ENCODE measurements around the gene CUBN. TPM values are rescaled to one million over a fixed set of nuclear protein-coding genes. Genes with fewer than 3 reads are reported as not detected.

Gene CUBN
- total and polyA plus RNA-seq, 2 of the 13 experiments (the other 11 are each of a cell fraction or from before 2014, with no cell fraction given), result 0.27 to 0.32 TPM

GRCh38 chr10:16817125-16818019, 312.2 kb downstream of the CUBN start, which contains the start of gene RSU1 (continued):
- peak; percentile 68 for TF ChIP-seq TFDP2 (CRISPR knock-in tag; IDR thresholded peaks at IDR 0.05)
- peak; percentile 67 for TF ChIP-seq ELF3 (CRISPR knock-in tag; IDR thresholded peaks at IDR 0.05)
- TF ChIP-seq ZNF18 (CRISPR knock-in tag; IDR thresholded peaks at IDR 0.05; ENCODE audit: insufficient replicate concordance), result peak; percentile 51
- 0 out of 2 replicates have a peak, but pooled peaks have one; percentile 43 for TF ChIP-seq NKX3-1 (CRISPR knock-in tag; IDR thresholded peaks at IDR 0.05)
- TF ChIP-seq ZNF350 (CRISPR knock-in tag; IDR thresholded peaks at IDR 0.05; ENCODE audit: borderline replicate concordance, low read depth), result peak; percentile 82; the same call in 1 of the 2 replicates
- TF ChIP-seq RBFOX2 (IDR thresholded peaks at IDR 0.05; ENCODE audit: low read depth, low read length), result peak; percentile 83
- TF ChIP-seq PHF21A (CRISPR knock-in tag; IDR thresholded peaks at IDR 0.05), result peak; percentile 32; the same call in 1 of the 2 replicates
- TF ChIP-seq RFX3 (CRISPR knock-in tag; IDR thresholded peaks at IDR 0.05), result no peak
- TF ChIP-seq ZNF142 (CRISPR knock-in tag; IDR thresholded peaks at IDR 0.05), result 0 out of 2 replicates have a peak, but pooled peaks have one; percentile 16
- TF ChIP-seq ASH2L (IDR thresholded peaks at IDR 0.05; ENCODE audit: insufficient read length, low read depth, low read length), result peak; percentile 65
- TF ChIP-seq ZBTB4 (CRISPR knock-in tag; IDR thresholded peaks at IDR 0.05; ENCODE audit: borderline replicate concordance), result peak; percentile 84; the same call in 1 of the 2 replicates
- peak; percentile 62; the same call in 1 of the 2 replicates for TF ChIP-seq SP4 (CRISPR knock-in tag; IDR thresholded peaks at IDR 0.05)
- peak; percentile 73; the same call in 1 of the 2 replicates for TF ChIP-seq BHLHE40 (IDR thresholded peaks at IDR 0.05; ENCODE audit: low read length)
- no peak for TF ChIP-seq MLX (CRISPR knock-in tag; IDR thresholded peaks at IDR 0.05)
- TF ChIP-seq ZNF484 (CRISPR knock-in tag; IDR thresholded peaks at IDR 0.05; ENCODE audit: borderline replicate concordance, low read depth), result no peak
